H1 (cell line): ENCODE results near the gene PRDM5. TPM values are rescaled to one million over a fixed set of nuclear protein-coding genes. Genes with fewer than 3 reads are reported as not detected.

ENCODE experiments used
- CTCF ChIA-PET: fragments of 300-600 bp; sonication (Branson Sonifier 250); formaldehyde crosslinking; loops from one replicate; lab custom pipeline; 2021; ENCODE audit not compliant: partially characterized antibody; lab: Charles Lee
- POLR2A ChIA-PET: fragments of 300-600 bp; sonication (Branson Sonifier 250); formaldehyde crosslinking; loops from one replicate; lab custom pipeline; 2021; ENCODE audit warnings: inconsistent platforms; ENCODE audit not compliant: partially characterized antibody; lab: Charles Lee
- DNase-seq, 2 experiments: peaks; one replicate each; pipeline versions ENCODE4 v3.0.0 to v3.0.0-alpha.2; 2010 to 2022; ENCODE audit warnings: low spot score in 2 of 2, low read depth in 1 of 2, mixed read lengths in 1 of 2
- FAIRE-seq: peaks from 2 replicates; lab custom pipeline; 2011; peaks lifted over from hg19 to GRCh38; lab: Jason Lieb, UNC
- H2AFZ ChIP-seq: 2 replicates; pipeline ENCODE4 v1.8.1; 2012; ENCODE audit warnings: low read length, inconsistent platforms
- H2AK5ac ChIP-seq: 2 replicates; pipeline ENCODE4 v1.6.1; 2013; ENCODE audit warnings: low read depth, low read length
- H2BK120ac ChIP-seq: replicated peaks from 2 replicates; pipeline ENCODE3; 2013; ENCODE audit warnings: low read depth, low read length, inconsistent platforms
- H2BK12ac ChIP-seq: 2 replicates; pipeline ENCODE4 v1.6.1; 2013; ENCODE audit warnings: low read depth, low read length
- H2BK15ac ChIP-seq: 2 replicates; pipeline ENCODE4 v1.6.1; 2013; ENCODE audit warnings: low read length
- H2BK20ac ChIP-seq: 2 replicates; pipeline ENCODE4 v1.6.1; 2013; ENCODE audit warnings: low read length
- H2BK5ac ChIP-seq: 2 replicates; pipeline ENCODE4 v1.6.1; 2013; ENCODE audit warnings: low read depth, low read length
- H3K14ac ChIP-seq: 2 replicates; pipeline ENCODE4 v1.6.1; 2013; ENCODE audit warnings: inconsistent platforms; ENCODE audit not compliant: insufficient read length
- H3K18ac ChIP-seq: 2 replicates; pipeline ENCODE4 v1.6.1; 2013; ENCODE audit warnings: low read length; ENCODE audit errors: extremely low read depth
- H3K23ac ChIP-seq: 2 replicates; pipeline ENCODE4 v1.6.1; 2013; ENCODE audit warnings: inconsistent platforms; ENCODE audit not compliant: insufficient read length
- H3K23me2 ChIP-seq: 2 replicates; pipeline ENCODE4 v1.6.1; 2013; ENCODE audit warnings: low read depth, low read length
- H3K27ac ChIP-seq: 2 replicates; pipeline ENCODE4 v1.6.1; 2011; ENCODE audit warnings: low read depth, low read length, inconsistent platforms
- H3K27me3 ChIP-seq, 4 experiments: replicated peaks in 1 of 4; 1 replicate in 1 of 4; 2 replicates in 3 of 4; pipeline versions ENCODE4 v1.6.1 to v1.8.1; 2011 to 2013; ENCODE audit warnings: low read length in 3 of 4, mild to moderate bottlenecking in 3 of 4, inconsistent platforms in 2 of 4, mixed read lengths in 2 of 4, moderate library complexity in 1 of 4; ENCODE audit not compliant: control insufficient read depth in 3 of 4, insufficient read depth in 3 of 4; ENCODE audit errors: extremely low read depth in 1 of 4
- H3K36me3 ChIP-seq, 4 experiments: 2 replicates each; pipeline versions ENCODE4 v1.6.1 to v1.8.1; 2011 to 2013; ENCODE audit warnings: mild to moderate bottlenecking in 4 of 4, low read length in 3 of 4, moderate library complexity in 2 of 4, control low read depth in 1 of 4, inconsistent platforms in 1 of 4; ENCODE audit not compliant: insufficient read depth in 4 of 4, control insufficient read depth in 2 of 4
- H3K4ac ChIP-seq: replicated peaks from 2 replicates; pipeline ENCODE3; 2013; ENCODE audit warnings: low read length, low read depth, mixed read lengths, inconsistent platforms; ENCODE audit not compliant: insufficient read length
- H3K4me1 ChIP-seq, 4 experiments: replicated peaks in 1 of 4; 1 replicate in 1 of 4; 2 replicates in 3 of 4; pipeline versions ENCODE4 v1.6.1 to v1.8.1; 2011 to 2013; ENCODE audit warnings: low read length in 3 of 4, inconsistent platforms in 2 of 4, mixed read lengths in 1 of 4; ENCODE audit not compliant: insufficient read depth in 4 of 4, control insufficient read depth in 3 of 4
- H3K4me2 ChIP-seq, 2 experiments: 2 replicates each; pipeline versions ENCODE4 v1.6.1 to v1.8.1; 2011 to 2013; ENCODE audit warnings: low read depth in 2 of 2, low read length in 2 of 2, control low read depth in 1 of 2, inconsistent platforms in 1 of 2, mild to moderate bottlenecking in 1 of 2; ENCODE audit not compliant: insufficient read depth in 1 of 2
- H3K4me3 ChIP-seq, 4 experiments: fragments of 200-600, 300-600 bp in 1 of 4; sonication (generic), shearing (Covaris generic), sonication (Bioruptor Twin) in 1 of 4; 2 replicates each; pipeline versions ENCODE4 v1.5.1 to v1.8.1; 2011 to 2016; ENCODE audit warnings: low read length in 4 of 4, low read depth in 3 of 4, control low read depth in 2 of 4, inconsistent platforms in 2 of 4, mild to moderate bottlenecking in 2 of 4, mixed read lengths in 1 of 4, moderate library complexity in 1 of 4; ENCODE audit not compliant: insufficient read depth in 2 of 4; ENCODE audit errors: extremely low read depth in 1 of 4
- H3K56ac ChIP-seq: replicated peaks from 2 replicates; pipeline ENCODE3; 2013; ENCODE audit warnings: low read depth, mild to moderate bottlenecking, mixed read lengths, low read length, inconsistent platforms; ENCODE audit not compliant: insufficient read length
- H3K79me1 ChIP-seq: 2 replicates; pipeline ENCODE4 v1.6.1; 2013; ENCODE audit warnings: low read depth, low read length, control low read depth
- H3K79me2 ChIP-seq, 2 experiments: 2 replicates each; pipeline versions ENCODE4 v1.6.1 to v1.8.1; 2012 to 2013; ENCODE audit warnings: low read length in 2 of 2, mild to moderate bottlenecking in 2 of 2, inconsistent platforms in 1 of 2; ENCODE audit not compliant: insufficient read depth in 2 of 2, control insufficient read depth in 1 of 2
- H3K9ac ChIP-seq, 4 experiments: replicated peaks in 1 of 4; 1 replicate in 1 of 4; 2 replicates in 3 of 4; pipeline versions ENCODE4 v1.6.1 to v1.8.1; 2011 to 2013; ENCODE audit warnings: low read depth in 3 of 4, low read length in 3 of 4, control low read depth in 2 of 4, mild to moderate bottlenecking in 2 of 4, moderate library complexity in 2 of 4, inconsistent platforms in 1 of 4; ENCODE audit errors: extremely low read depth in 1 of 4
- H3K9me3 ChIP-seq, 2 experiments: 2 replicates each; pipeline versions ENCODE4 v1.6.1 to v1.8.1; 2012 to 2013; ENCODE audit warnings: mild to moderate bottlenecking in 2 of 2, moderate library complexity in 2 of 2, control low read depth in 1 of 2, inconsistent platforms in 1 of 2, low read depth in 1 of 2, low read length in 1 of 2, mixed read lengths in 1 of 2; ENCODE audit not compliant: insufficient read depth in 2 of 2
- H4K20me1 ChIP-seq, 2 experiments: replicated peaks in 1 of 2; 2 replicates each; pipeline versions ENCODE3 to v1.8.1; 2011 to 2013; ENCODE audit warnings: inconsistent platforms in 2 of 2, low read length in 2 of 2, mild to moderate bottlenecking in 1 of 2; ENCODE audit not compliant: insufficient read depth in 2 of 2, control insufficient read depth in 1 of 2
- H4K5ac ChIP-seq: 2 replicates; pipeline ENCODE4 v1.6.1; 2013; ENCODE audit warnings: low read length, low read depth, mixed read lengths, inconsistent platforms; ENCODE audit not compliant: insufficient read length
- H4K8ac ChIP-seq: 2 replicates; pipeline ENCODE4 v1.8.0; 2013; ENCODE audit warnings: mild to moderate bottlenecking, moderate library complexity, low read length, inconsistent platforms; ENCODE audit not compliant: insufficient read depth; ENCODE audit errors: extremely low read depth
- H4K91ac ChIP-seq: replicated peaks from 2 replicates; pipeline ENCODE3; 2013; ENCODE audit warnings: low read length, mixed read lengths, inconsistent platforms; ENCODE audit not compliant: insufficient read length
- ATF2 ChIP-seq: IDR thresholded peaks from 2 replicates; pipeline ENCODE4 v1.6.1; 2012; ENCODE audit warnings: low read length, inconsistent platforms
- CTBP2 ChIP-seq: IDR thresholded peaks from 2 replicates; pipeline ENCODE4 v1.7.0; 2011; ENCODE audit warnings: borderline replicate concordance, mild to moderate bottlenecking, moderate library complexity, mixed read lengths, low read length; ENCODE audit not compliant: insufficient read depth, insufficient read length
- CTCF ChIP-seq, 3 experiments: IDR thresholded peaks; 1 replicate in 2 of 3; 2 replicates in 1 of 3; pipeline versions ENCODE4 v1.5.1 to v1.6.1; 2011; ENCODE audit warnings: low read length in 3 of 3, mild to moderate bottlenecking in 3 of 3, inconsistent platforms in 2 of 3, low read depth in 1 of 3, moderate library complexity in 1 of 3; ENCODE audit not compliant: insufficient read depth in 1 of 3; ENCODE audit errors: control extremely low read depth in 1 of 3
- EZH2 ChIP-seq: fragments of 200-600 bp; sonication (generic); IDR thresholded peaks from 2 replicates; pipeline ENCODE4 v1.7.1; 2012; ENCODE audit warnings: low read depth, mild to moderate bottlenecking, moderate library complexity, low read length, inconsistent platforms; ENCODE audit not compliant: severe bottlenecking
- POLR2A ChIP-seq, 2 experiments: IDR thresholded peaks; 1 replicate in 1 of 2; 2 replicates in 1 of 2; pipeline ENCODE4 v1.6.1; 2011; ENCODE audit warnings: low read depth in 2 of 2, low read length in 2 of 2, mild to moderate bottlenecking in 2 of 2; ENCODE audit errors: control extremely low read depth in 1 of 2
- POU5F1 ChIP-seq: IDR thresholded peaks from 2 replicates; pipeline ENCODE4 v1.6.1; 2011; ENCODE audit warnings: low read depth, mild to moderate bottlenecking, low read length, moderate library complexity
- RNF2 ChIP-seq: fragments of 200-900, 300-1000 bp; sonication (generic); IDR thresholded peaks from 2 replicates; pipeline ENCODE4 v1.7.1; 2016; ENCODE audit warnings: borderline replicate concordance, low read depth, mild to moderate bottlenecking, antibody characterized with exemption, low read length; ENCODE audit not compliant: poor library complexity, severe bottlenecking; ENCODE audit errors: missing control alignments
- SRF ChIP-seq: IDR thresholded peaks from 2 replicates; pipeline ENCODE4 v1.6.1; 2011; ENCODE audit warnings: mild to moderate bottlenecking, low read depth, low read length, moderate library complexity
- WGBS, 2 experiments: shearing (Covaris generic) in 1 of 2; methylation state at CpG; one replicate each; pipeline versions ENCODE4 v1.1.6 to v1.1.7; 2013 to 2015; ENCODE audit warnings: low lambda C conversion rate in 2 of 2, mixed read lengths in 2 of 2, inconsistent platforms in 1 of 2, low coverage in 1 of 2, missing lambda C conversion rate in 1 of 2; ENCODE audit not compliant: insufficient replicate concordance in 2 of 2, insufficient coverage in 1 of 2, insufficient read length in 1 of 2; ENCODE audit errors: extremely low coverage in 1 of 2, missing lambda C conversion rate in 1 of 2; 5-methylcytosine and 5-hydroxymethylcytosine counted together
- polyA plus RNA-seq, 7 experiments: library from polyadenylated mRNA; depleted of rRNA in 3 of 7; stranded (reverse) in 5 of 7; unstranded in 2 of 7; fragments of >200 nt in 5 of 7; fragments of 200-250 nt in 2 of 7; gene quantifications; 1 replicate in 5 of 7; 2 replicates in 1 of 7; 4 replicates in 1 of 7; pipeline versions ENCODE4 v1.2.1 to v1.2.3, GENCODE V29; 2011 to 2013; ENCODE audit warnings: missing spikeins in 2 of 7, mixed read lengths in 2 of 7
- total RNA-seq: library from RNA; stranded (reverse); fragmentation: NEBNext Ultra II Directional; extraction: Animal tissue kit (Norgen Biotek cat#: 25700); gene quantifications from 2 replicates; pipeline ENCODE4 v1.2.1, GENCODE V29; 2021

PRDM5 gene
- total and polyA plus RNA-seq, 2 of the 8 experiments (the other 6 are each of a cell fraction or from before 2014, with no cell fraction given): 8.2 to 23.4 TPM

- Histone ChIP-seq H3K4me3 (peak overlapping the region in 1 of 4 experiments; percentile 93; a peak in 1 of 8 replicates), H4K5ac (no peak overlapping the region), H3K9ac (no peak overlapping the region), H2BK120ac (no peak overlapping the region), H3K9me3 (no peaks in the 10 kb centered on the region), H2AFZ (no peak overlapping the region), H2BK12ac (no peak overlapping the region), H4K91ac (no peak overlapping the region), H3K18ac (no peak overlapping the region), H3K23ac (no peak overlapping the region), H3K79me1 (peaks cover under 1% of the 10 kb centered on the region), H2BK5ac (no peak overlapping the region), H3K56ac (no peak overlapping the region), H4K20me1 (no peaks in the 10 kb centered on the region), H3K4me1 (peaks cover 3 to 22% (median 12%) of the 10 kb centered on the region in 4 experiments; a peak in 6 of 7 replicates), H2BK20ac (no peak overlapping the region), H3K14ac (no peak overlapping the region), H3K36me3 (no peaks in the 10 kb centered on the region; a peak in 1 of 8 replicates), H3K79me2 (peaks cover 5 to 48% of the 10 kb centered on the region in 2 experiments; a peak in 2 of 4 replicates), H3K27ac (no peak overlapping the region), H3K4ac (no peak overlapping the region), H3K23me2 (peaks cover 10% of the 10 kb centered on the region), H4K8ac (no peak overlapping the region), H3K4me2 (peak overlapping the region; percentile 33 to 73; a peak in 2 of 4 replicates), H3K27me3 (no peaks in the 10 kb centered on the region; a peak in 1 of 7 replicates), H2AK5ac (no peak overlapping the region), H2BK15ac (no peak overlapping the region)
- 79% methylated on average over 2 of the region's 2 CpGs; no CpG with 5 or more reads in 1 of the 2 experiments for WGBS, 2 experiments
- ChIA-PET CTCF (interaction anchor here (0.9 to 1.6 kb wide), 3 partner anchors 22 to 151 kb away, joined by 3 to 5 read pairs (median 5); no protein-coding TSS in a partner anchor), POLR2A (interaction anchor here (1.3 to 3.5 kb wide), 2 partner anchors 11 to 150 kb away, joined by 5 to 14 read pairs; no protein-coding TSS in a partner anchor)
- FAIRE-seq (no peak), DNase-seq (no peak)
- no peak for TF ChIP-seq SRF
- TF ChIP-seq POU5F1: no peak
- TF ChIP-seq CTBP2: no peak
- no peak for TF ChIP-seq RNF2
- no peak for TF ChIP-seq EZH2
- TF ChIP-seq ATF2: no peak
- no peak for TF ChIP-seq POLR2A (IDR thresholded peaks at IDR 0.05; ENCODE audit: control extremely low read depth in 1 of 2, low read depth in 2 of 2, low read length in 2 of 2)
- TF ChIP-seq CTCF (IDR thresholded peaks at IDR 0.05; ENCODE audit: control extremely low read depth in 1 of 3, insufficient read depth in 1 of 3, low read depth in 1 of 3, low read length in 3 of 3): no peak
Measured at GRCh38 chr4:120920666-120921065, 1.9 kb downstream of the PRDM5 start.
